GM21367 (cell line): ENCODE data around the gene THSD7B.
"Not testable (repeated sequence)": the region's sequence is repeated elsewhere in the genome, so short reads cannot be mapped to it uniquely, and the experiment has no call there.

Source experiments
- ATAC-seq: cut with Tn5 transposase; IDR thresholded peaks from one replicate; pipeline ENCODE4 v1.9.1; 2021; ENCODE audit not compliant: unreplicated experiment

The THSD7B gene

DNA sequence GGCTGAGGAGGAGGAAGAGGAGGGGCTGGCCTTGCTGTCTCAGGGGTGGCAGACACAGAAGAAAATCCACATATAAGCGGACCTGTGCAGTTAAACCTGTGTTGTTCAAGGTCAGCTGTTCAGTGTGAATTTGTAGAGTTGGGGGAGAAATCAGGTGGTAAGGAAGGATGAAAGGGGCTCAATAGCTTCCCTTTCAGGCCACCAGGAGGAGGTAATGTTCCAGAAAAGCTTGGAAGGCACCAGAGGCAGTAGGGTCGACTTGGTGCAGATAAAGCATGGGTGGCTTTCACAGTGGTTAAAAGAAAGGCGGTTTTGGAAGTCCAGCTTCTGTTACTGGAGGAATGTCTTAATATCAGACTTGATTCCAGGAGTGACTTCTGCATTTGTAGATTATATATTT lies 167.4 kb downstream of the THSD7B start:
- no peak for ATAC-seq

DNA sequence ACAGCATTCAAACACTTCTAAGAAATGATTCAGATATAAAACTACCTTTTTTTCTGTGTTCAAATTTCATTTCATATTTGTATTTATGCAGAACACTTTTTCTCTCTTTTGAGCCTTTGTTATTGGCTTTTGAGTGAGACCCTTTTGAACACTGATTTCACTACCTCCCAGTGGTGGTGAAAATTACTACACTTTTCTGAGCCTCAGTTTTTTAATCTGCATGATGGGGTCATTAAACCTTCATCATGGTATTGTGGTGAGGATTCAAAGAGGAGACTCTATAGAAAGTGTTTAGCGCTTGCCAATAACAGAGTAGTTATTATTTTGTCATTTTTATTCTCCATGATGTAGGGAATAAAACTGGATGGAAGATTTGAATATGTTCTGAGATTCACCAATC lies 169.8 kb downstream of the THSD7B start:
- no peak for ATAC-seq

DNA sequence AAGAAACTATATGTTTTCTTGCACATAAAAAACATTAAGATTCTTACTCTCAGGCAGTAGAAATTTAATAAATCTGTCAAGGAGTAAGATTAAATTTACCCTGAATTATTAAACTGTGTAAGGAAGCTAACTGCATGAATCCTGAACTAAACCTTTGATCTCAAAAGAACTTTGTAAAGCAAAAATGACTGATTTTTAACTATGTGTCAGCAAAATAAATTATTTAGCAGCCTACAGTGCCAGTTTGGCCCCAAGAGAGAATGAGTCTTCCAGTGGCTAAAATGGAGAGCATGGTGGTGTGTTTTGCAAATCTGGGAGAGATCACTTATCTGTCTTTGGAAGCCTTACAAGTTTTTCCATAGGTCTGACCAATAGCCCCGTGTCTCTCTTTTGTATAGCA lies 190.7 kb downstream of the THSD7B start:
- ATAC-seq = no peak

DNA sequence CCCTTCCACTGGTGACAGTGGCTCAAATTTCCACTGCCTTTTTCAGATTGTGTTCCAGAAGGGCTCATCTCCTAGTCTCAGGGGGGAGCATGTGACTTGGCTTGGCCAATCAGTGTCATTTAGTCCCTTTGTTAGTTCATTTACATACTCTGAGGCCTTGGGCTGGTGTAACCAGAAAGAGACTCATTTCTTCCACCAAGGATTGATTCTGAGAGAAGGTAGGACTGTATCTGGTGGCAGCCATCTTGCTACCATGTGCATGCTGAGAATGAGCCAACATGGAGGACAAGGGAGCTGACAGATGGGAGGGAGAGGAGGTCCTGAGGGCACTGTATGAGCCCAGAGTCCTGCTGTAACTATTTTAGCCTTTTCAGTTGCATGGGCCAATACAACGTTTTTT lies 191.7 kb downstream of the THSD7B start:
- ATAC-seq = no peak

DNA sequence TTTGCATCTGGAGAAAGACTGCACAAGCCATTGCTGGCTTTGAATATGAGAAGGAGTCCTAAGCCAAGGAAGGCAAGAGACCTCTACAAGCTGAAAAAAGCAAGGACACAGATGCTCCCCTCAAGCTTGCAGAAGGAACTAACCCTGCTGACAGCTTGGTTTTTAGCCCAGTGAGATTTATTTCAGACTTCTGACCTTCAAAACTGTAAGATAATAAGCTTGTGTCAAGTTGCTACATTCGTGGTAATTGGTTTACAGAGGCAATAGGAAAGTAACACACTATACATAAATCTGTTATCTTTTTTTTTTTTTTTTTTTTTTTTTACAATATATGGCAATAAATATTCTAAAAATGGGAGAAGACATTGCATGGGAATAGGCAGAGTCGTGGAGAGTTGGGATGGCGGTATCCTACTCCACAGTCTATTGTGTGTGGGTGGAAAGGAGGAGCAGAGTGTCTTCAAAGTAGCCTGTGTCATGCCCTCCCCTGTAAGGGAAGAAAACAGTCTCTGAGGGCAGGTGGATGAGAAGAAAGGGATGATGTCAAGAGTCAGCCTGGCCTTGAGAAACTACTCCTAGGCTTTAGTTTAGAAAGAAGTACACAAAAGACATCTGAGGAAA lies 196.9 kb downstream of the THSD7B start:
- ATAC-seq = no peak

DNA sequence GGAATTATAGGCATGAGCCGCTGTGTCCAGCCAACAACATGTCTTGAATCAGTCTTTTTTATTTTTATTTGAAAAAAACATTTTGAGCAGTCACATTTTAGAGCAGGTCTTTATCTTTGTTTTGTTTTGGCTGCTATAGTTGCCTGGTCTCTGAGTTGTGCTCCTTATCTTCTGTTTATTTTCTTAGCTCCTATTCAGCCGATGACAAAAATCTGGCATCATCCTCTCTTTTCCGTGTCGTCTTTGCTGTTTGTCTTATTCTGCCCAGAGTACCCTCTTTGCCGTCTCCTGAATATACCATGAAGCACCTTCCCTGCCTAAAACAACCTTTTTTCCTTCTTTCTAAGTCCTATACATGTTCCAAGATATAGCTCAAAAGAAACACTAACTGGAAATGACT lies 201.1 kb downstream of the THSD7B start:
- no peak for ATAC-seq

DNA sequence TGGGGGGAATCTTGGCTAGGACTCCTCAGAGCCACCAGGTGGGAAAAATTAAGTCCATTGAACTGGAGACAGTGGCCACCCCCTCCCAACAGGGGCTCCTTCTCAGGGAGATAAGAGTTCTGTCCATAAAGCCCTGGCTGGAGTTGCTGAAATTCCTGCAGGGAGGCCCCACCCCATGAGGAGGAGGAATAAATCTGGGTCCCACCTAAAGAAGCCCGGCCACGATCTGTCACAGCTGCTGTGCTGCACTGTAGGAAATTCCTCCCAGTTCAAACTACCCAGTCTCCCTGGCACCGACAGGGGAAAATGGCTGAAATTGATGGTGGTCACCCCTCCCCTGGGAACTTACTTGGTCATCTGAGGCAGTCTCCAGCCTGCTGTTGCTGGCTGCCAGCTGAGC lies 215.0 kb downstream of the THSD7B start:
- ATAC-seq = no peak

DNA sequence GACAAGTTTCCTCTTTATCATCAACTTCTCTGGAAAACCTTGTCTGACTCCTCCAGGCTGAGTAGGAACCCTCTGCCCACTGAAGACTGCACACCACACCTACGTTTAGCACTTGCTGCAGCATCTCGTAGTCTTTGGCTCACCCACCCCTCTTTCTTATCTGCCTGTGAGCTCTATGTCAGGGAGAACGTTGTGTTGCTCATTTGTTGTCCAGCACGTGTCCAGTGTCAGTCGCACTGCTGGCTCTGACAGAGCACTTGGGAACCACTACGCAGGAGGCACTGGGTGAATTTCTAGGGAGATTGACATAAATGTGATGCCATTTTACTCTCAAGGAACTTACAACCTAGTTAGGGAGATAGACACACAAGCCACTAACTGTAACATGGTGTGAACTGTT lies 216.3 kb downstream of the THSD7B start:
- ATAC-seq = not testable (repeated sequence)

DNA sequence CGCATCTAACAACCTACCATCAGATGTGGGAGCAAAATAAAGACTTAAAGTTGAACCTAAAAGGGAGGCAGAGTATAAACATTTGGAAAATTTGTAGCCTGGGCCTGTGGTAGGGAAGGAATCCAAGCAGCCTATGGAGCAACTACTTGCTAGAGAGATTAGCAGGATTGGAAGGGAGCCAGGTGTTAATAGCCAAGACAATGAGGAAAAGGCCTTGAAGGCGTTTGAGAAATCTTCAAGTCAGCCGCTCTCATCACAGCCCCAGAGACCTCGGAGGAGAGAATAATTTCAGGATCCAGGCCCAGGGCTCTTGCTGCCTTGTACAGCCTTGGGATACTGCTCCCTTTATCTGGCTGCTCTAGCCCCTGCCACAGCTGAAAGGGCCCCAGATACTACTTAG lies 219.7 kb downstream of the THSD7B start:
- no peak for ATAC-seq

DNA sequence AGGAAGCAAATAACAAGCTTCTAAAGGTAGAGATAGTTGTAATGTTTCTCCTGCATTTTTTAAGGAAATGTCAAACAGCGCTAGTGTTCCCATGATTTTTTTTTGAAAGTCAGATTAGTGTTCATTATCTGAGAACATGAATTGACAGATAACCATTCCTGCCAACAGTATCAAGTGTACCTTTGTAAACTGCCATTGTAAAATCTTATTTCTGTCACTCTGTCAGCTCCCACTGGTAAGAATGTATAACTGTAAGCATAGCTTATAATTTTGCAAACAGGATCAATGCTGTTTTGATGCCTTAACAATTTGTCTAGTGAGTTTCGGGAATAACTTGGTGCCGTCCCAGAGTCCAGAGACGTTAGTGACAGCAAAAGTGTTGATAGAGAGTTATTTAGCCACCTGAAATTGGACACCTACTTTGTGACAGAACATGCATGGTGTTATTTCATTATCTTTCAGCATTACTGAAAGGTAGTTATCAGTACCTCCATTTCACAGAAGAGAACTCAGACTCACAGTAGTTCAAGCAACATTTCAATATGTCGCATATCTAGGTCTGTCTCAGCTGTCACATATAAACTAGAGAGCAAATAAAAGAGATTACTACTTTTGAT lies 221.4 kb downstream of the THSD7B start:
- no peak for ATAC-seq

DNA sequence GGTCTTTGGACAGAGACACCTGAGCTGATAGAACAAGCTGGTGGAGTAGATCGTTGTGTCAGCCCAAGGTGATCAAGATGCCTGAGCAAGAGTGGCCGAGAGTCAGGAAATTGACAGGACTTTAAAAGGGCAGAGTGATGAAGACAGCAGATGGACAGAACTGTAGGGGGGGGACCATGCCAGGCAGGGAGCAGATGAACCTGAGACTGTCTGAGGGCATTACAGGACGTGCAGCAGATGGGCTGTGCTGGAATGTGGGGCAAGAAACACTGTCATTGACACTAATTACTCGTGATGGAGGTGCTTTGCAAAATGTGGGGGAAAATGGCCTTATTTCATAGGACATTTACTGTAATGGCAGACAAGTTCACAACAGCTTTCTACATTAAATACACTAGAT lies 225.0 kb downstream of the THSD7B start:
- no peak for ATAC-seq

DNA sequence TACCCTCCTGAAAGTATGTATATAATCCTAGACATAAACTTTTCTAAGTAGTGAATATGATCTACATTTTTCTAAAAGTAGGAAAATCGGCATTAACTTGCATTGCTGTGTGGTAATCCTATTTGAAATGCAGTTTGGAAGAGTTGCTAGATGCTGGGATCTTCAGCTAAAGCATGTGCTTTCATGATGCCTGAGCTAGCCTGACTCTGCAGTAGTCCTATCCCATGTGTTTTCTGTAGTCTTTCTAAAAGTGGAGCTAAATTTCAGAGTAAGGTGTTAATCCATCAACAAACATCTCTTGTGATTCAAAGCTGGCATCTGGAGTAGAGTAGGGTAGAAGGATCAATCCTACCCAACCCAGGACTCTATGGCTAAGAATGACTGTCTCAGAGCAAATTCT lies 229.4 kb downstream of the THSD7B start:
- no peak for ATAC-seq

DNA sequence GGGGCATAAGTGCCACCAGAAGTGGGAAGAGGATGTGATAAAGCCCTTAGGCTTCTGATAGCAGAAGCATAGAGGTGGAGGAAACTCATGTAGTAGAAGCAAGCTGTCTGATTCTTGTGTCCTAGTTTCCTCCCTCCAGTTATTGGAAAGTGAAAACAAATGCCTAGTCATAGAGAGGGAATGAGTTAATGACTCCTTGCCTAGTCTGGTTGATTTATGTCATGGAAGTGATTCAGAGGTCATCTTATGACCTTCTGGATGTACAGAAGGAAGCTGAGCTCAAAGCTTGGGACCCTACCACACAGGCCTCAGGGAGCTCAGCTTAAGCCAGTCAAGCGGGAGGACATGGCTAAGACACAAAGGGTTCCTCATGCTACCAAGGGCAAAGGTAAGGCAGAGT lies 232.2 kb downstream of the THSD7B start:
- ATAC-seq = no peak

DNA sequence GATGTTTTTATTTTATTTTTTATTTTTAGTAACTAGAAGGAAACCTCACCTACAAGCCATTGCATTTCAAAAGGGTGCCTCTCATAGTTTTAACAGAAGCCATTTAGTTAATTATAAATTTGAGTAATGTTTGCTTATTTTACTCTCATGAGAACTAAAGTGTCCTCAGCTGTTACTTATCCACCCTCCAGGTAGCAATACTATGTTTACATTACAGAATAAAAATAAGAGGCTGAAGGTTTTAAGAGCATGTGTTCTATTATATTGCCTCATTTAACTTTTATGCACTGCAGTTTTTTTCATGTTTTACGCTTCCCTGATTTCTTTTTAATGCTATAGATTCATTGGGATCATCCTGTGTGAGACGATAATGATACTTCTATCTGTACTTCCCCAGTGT lies 235.5 kb downstream of the THSD7B start:
- no peak for ATAC-seq

DNA sequence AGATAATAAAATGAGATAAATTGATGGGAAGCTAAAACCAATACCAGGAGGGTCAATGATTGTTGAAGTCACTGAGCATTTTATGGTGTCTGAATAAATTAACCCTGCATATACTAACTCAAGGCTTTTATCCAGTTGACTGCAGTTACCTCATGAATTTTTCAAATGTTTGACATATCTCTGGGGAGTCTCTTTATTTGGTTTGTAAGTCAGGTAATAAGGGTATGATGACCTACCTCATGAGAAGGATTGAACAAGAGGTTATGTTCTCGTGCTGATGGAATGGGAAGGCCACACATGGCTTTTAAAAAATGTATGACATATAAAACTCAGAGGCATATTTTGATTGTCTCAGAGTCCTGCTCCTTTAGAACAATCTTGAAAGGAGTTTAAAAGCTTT lies 237.6 kb downstream of the THSD7B start:
- no peak for ATAC-seq

DNA sequence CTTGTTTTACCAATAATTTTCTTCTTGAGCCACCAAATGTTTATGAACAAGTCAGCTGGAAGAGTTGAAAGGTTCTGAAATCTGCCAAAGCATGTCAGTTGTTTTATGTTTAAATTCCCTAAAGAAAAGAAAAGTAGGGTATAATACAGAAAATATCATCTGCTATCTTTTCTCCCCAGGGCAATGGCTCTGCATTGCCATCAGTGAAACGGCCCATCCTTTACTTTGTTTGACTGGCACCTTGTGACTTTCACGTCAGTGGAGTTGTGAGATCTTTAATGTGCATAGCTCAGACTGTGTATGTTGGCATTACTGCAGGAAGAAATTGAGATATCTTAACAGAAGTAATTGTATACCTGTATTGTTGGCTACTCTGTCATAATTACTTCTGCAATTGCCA lies 239.9 kb downstream of the THSD7B start:
- no peak for ATAC-seq

DNA sequence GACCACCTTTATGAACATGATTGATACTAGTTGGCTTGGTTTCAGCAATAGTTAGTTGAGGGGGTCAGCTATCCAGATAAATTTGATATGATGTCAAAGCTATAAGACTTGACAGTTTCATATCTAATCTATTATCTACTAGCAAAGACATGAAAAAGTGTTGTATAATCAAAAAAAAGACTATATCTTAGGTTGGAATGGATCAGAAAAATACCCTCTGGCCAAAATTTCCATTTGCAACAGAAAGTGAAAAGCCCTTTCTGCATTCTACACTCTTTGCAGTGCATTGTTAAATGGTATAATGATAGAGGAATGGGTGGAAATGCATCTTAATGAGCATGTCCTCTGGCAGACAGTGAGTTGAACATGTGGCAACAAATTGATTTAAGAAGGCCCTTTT lies 242.6 kb downstream of the THSD7B start:
- ATAC-seq = no peak

DNA sequence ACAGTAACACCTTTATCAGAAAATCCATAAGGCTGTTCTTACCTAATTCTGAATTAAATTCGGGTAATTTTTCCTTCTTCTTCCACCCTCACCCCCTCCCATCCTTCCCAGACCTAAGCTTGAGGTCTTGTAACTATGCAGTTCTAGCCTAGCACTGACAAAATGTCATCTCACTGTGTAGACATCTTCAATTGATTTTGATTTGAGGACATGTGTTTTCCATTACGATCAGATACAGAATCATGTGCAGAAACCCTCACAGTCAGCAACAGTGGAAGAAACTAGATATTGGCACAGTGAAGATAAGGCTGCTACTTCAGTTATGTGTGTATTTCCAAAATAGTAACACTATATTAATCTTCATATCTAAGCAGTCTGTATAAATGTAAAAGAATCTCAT lies 244.6 kb downstream of the THSD7B start:
- no peak for ATAC-seq

DNA sequence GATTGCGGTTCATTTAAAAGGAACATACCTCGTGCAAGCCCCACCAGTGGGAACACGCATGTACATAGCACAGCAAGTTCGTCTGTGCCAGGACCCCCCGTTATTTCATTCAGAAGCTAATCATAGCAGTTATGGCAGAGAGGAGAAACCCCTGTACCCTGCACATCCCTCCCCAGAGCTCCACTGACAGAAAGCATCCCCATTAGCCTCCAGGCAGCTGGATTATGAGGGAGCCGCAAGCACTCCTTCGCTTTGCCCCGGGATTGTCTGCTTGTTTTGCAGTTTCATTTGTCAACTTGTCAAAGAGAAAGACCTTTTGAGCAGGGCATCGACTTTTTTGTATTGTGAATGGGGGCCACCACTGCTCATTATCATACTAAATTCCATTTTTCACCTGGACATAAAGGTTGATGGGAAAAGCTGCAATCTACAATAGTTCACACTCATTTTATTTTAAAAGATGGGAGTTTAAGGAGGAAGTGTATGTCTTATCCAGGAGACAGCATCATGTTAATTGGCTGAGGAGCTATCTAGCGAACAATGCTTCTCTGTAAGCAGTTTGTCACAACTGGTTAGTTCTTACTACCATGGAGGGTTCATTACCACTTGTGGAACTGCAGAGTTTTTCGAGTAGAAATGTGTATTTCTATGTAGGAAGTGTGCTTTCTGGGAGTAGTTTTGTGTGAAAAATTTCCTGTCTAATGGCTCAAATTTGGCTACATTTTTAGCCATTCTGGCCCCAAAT lies 255.3 kb downstream of the THSD7B start:
- no peak for ATAC-seq

DNA sequence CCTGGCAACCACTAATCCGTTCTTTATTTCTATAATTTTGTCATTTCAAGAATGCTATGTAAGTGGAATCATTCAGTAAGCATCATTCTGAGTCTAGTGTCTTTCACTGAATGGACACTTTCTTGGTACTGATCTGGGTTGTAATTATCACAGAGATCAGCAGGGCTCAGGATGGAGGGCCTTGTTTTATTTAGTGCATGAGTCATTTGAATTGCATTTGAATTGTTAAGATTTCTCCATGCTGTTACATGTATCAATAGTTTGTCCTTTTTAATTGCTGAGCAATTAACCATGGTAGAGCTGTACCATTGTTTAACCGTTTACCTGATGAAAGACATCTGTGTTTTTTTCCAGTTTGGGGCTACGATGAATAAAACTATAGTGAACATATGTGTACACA lies 256.4 kb downstream of the THSD7B start:
- no peak for ATAC-seq

DNA sequence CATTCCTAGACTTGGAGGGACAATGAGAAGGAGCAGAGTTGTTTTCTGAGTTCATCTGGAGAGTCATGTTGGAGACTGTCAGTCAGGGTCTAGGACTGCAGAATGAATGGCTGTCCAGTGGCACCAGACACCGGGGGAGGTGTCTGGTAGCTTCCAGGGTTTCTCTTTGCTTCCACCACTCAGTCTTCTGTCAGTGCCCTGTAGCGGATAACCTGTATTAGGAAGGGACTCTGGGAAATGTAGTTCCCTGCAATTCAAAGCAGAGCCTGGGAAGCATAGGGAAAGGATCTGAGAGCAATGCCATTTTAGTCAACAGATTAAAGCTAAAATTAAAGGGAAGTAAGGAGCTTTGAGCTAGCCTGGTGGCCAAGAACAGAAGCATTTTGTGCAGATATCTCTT lies 257.9 kb downstream of the THSD7B start:
- no peak for ATAC-seq

DNA sequence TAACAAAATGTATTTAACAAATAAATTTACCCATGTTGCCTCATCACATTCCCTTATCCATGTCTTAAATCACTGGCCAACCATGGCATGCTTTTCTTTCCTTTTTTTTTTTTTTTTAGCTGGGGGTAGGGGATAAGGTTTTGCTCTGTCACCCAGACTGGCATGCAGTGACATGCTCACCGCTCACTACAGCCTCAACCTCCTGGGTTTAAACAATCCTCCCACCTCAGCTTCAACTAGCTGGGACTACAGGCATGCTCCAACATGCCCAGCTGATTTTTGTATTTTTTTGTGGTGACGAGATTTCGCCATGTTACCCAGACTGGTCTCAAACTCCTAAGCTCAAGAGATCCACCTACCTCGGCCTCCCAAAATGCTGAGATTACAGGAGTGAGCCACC lies 266.4 kb downstream of the THSD7B start:
- ATAC-seq = no peak

DNA sequence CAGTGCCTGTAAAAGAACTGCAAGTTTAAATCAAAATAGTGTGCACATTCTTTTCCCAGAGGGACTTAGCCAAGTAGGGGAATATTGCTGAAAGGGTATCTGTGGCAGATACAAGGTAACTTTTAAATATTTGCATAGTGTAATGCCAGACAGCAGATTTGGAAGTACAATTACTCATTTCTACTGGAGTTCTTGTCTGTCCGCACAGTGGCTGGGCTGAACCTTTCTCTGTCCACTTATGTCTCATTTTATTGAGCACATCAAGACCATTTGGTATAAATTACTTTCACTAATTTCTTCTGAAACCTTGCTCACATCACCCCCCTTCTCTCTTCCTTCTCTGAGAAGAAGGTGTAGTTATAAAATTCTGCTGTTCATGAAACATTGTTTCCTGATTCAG lies 271.3 kb downstream of the THSD7B start:
- no peak for ATAC-seq
